ENCODE results near the gene MYH14.

GRCh38 chr19:50178859-50179537, 24.4 kb upstream of the MYH14 start:
- TF ChIP-seq CTCF (conservative IDR thresholded peaks at IDR 0.05 in 1 of 2, IDR thresholded peaks at IDR 0.05 in 1 of 2; ENCODE audit: low read depth in 1 of 2, low read length in 2 of 2), result no peak
- no peak for TF ChIP-seq EZH2 (IDR thresholded peaks at IDR 0.05; ENCODE audit: low read length, missing control alignments)
